Caco-2 (cell line): Measurements from ENCODE around the gene MTOR. TPM values are rescaled to one million over a fixed set of nuclear protein-coding genes. Genes with fewer than 3 reads are reported as not detected.

Experiments used
- BruUV-seq: library from RNA; stranded (reverse); fragments of 400-500 nt; replicated peaks from 2 replicates; lab custom pipeline; 2021; lab: Mats Ljungman, UMichigan
- CTCF ChIA-PET: fragments of 300-600 bp; sonication (Branson Sonifier 250); formaldehyde crosslinking; loops from one replicate; lab custom pipeline; 2022; ENCODE audit warnings: antibody characterized with exemption; lab: Charles Lee
- POLR2A ChIA-PET: fragments of 300-600 bp; sonication (Branson Sonifier 250); formaldehyde crosslinking; loops from one replicate; lab custom pipeline; 2022; ENCODE audit warnings: antibody characterized with exemption; lab: Charles Lee
- DNase-seq, 2 experiments: peaks; one replicate each; pipeline versions ENCODE4 v3.0.0 to v3.0.0-alpha.2; 2020 to 2022
- H3K27me3 ChIP-seq: replicated peaks from 2 replicates; pipeline ENCODE4 v1.6.0; 2011; ENCODE audit warnings: low read length; ENCODE audit not compliant: control insufficient read depth, insufficient read depth
- H3K36me3 ChIP-seq: 2 replicates; pipeline ENCODE4 v1.5.1; 2011; ENCODE audit warnings: low read length; ENCODE audit not compliant: control insufficient read depth, insufficient read depth
- H3K4me1 ChIP-seq: fragments of 250-450 bp; sonication (Bioruptor Pico); 2 replicates; pipeline ENCODE4 v1.5.1; 2020; ENCODE audit warnings: mild to moderate bottlenecking
- H3K4me3 ChIP-seq: 2 replicates; pipeline ENCODE4 v1.5.1; 2011; ENCODE audit warnings: low read depth, mild to moderate bottlenecking, control low read depth, low read length
- H3K9me3 ChIP-seq: fragments of 250-450 bp; sonication (Bioruptor Pico); 2 replicates; pipeline ENCODE4 v1.5.1; 2020; ENCODE audit warnings: mild to moderate bottlenecking, moderate library complexity
- H3K27ac Mint-ChIP-seq: one replicate; pipeline ENCODE4 v1.8.0; 2022; ENCODE audit warnings: mixed read lengths; ENCODE audit not compliant: unreplicated experiment
- H3K27me3 Mint-ChIP-seq: one replicate; pipeline ENCODE4 v1.8.0; 2022; ENCODE audit warnings: mixed read lengths; ENCODE audit not compliant: insufficient read depth, unreplicated experiment
- H3K36me3 Mint-ChIP-seq: one replicate; pipeline ENCODE4 v1.8.0; 2022; ENCODE audit warnings: mild to moderate bottlenecking, mixed read lengths; ENCODE audit not compliant: insufficient read depth, unreplicated experiment
- H3K4me1 Mint-ChIP-seq: one replicate; pipeline ENCODE4 v1.8.0; 2022; ENCODE audit warnings: low read depth, mixed read lengths; ENCODE audit not compliant: unreplicated experiment
- H3K4me3 Mint-ChIP-seq: one replicate; pipeline ENCODE4 v1.8.0; 2022; ENCODE audit warnings: mild to moderate bottlenecking, moderate library complexity, mixed read lengths; ENCODE audit not compliant: unreplicated experiment
- H3K9me3 Mint-ChIP-seq: one replicate; pipeline ENCODE4 v1.8.0; 2022; ENCODE audit warnings: mixed read lengths; ENCODE audit not compliant: unreplicated experiment
- CTCF ChIP-seq, 2 experiments: fragments of 200-600 bp in 1 of 2; IDR thresholded peaks; 1 replicate in 1 of 2; 2 replicates in 1 of 2; pipeline versions ENCODE4 v1.5.1 to v1.8.0; 2011 to 2022; ENCODE audit warnings: antibody characterized with exemption in 1 of 2, control low read depth in 1 of 2, inconsistent platforms in 1 of 2, low read depth in 1 of 2, low read length in 1 of 2, mild to moderate bottlenecking in 1 of 2, moderate library complexity in 1 of 2; ENCODE audit not compliant: insufficient read depth in 1 of 2, severe bottlenecking in 1 of 2, unreplicated experiment in 1 of 2
- intact Hi-C: fragments of 100-400 bp; cut with micrococcal nuclease; formaldehyde crosslinking; loops from one replicate; pipeline ENCODE4 v1.10.0; 2022; ENCODE audit not compliant: unreplicated experiment
- total RNA-seq: library from RNA; stranded (reverse); gene quantifications from 2 replicates; pipeline ENCODE4 v1.2.3, GENCODE V29; 2022

Gene MTOR
- total RNA-seq, 1 experiment from 2014 or later: 45.7 TPM

DNA sequence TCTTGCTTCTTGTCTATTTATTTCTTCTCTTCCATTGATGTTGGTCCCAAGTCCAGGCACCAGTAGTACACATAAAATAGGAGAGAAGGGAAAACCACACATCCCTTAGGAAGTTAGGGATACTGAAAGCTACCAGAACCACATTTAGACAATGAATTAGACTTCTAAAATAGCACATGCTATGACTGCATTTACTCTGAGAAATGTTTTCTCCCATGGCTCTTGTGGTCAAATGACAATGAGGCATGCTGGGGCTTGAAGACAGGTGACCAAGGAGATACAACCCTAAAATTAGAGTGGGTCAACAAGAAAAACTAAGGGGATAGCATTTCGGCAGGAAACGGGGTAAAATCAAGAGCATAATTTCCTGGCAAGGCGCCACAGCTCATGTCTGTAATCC is 17.1 kb downstream of the MTOR start:
- Mint-ChIP-seq H3K27me3 (no peaks in the 10 kb centered on the region), H3K27ac (no peak overlapping the region), H3K4me3 (no peak overlapping the region)

GRCh38 chr1:11238311-11238710 is 24.0 kb downstream of the MTOR start:
- BruUV-seq: no TSS peak
- POLR2A ChIA-PET: no interaction called here

More for the DNA sequence above, 17.1 kb downstream of the MTOR start:
- Histone ChIP-seq H3K9me3 (no peaks in the 10 kb centered on the region), H3K4me3 (no peak overlapping the region), H3K36me3 (peaks cover 4% of the 10 kb centered on the region; the same call in 1 of the 2 replicates), H3K27me3 (no peaks in the 10 kb centered on the region), H3K4me1 (no peaks in the 10 kb centered on the region)
- CTCF ChIA-PET: interaction anchor here (1.3 kb wide), 1 partner anchor 17 kb away, joined by 3 read pairs; the partner anchor contains the start of gene MTOR
- no peak for TF ChIP-seq CTCF (IDR thresholded peaks at IDR 0.05; ENCODE audit: insufficient read depth in 1 of 2, low read depth in 1 of 2, low read length in 1 of 2, severe bottlenecking in 1 of 2, unreplicated experiment in 1 of 2)
- no TSS peak for BruUV-seq
- intact Hi-C loops: no loop called here
- no peak for DNase-seq
- POLR2A ChIA-PET: no interaction called here
- Mint-ChIP-seq H3K4me1 (no peaks in the 10 kb centered on the region), H3K36me3 (peaks cover 29% of the 10 kb centered on the region), H3K9me3 (no peaks in the 10 kb centered on the region)

DNA sequence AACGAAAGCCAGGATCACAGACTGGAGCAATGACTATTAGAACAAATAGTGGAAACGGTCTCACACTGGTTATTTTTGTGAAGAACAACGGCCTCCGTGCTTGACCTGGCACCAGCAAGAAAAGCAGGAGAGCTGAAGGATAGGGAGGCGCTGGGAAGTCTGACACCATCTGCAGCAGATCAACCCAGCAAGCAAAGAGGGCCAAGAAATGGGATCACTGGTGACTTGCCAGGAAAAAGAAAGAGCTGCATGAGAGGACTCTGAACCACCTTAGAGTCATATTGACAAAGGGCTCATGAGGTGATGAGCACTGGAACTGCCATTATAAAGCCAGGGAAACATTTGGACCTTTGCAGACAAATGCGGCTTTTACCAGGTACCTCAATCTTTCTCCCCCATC is 25.0 kb downstream of the MTOR start:
- no peaks in the 10 kb centered on the region for H3K27me3 ChIP-seq
- ChIA-PET POLR2A (no interaction called here), CTCF (no interaction called here)
- no peak overlapping the region for H3K4me3 ChIP-seq
- no peaks in the 10 kb centered on the region for H3K4me1 ChIP-seq
- Mint-ChIP-seq H3K9me3 (no peaks in the 10 kb centered on the region), H3K36me3 (peaks cover 55% of the 10 kb centered on the region), H3K27me3 (no peaks in the 10 kb centered on the region), H3K4me1 (no peaks in the 10 kb centered on the region), H3K4me3 (no peak overlapping the region), H3K27ac (no peak overlapping the region)
- TF ChIP-seq CTCF (IDR thresholded peaks at IDR 0.05; ENCODE audit: insufficient read depth in 1 of 2, low read depth in 1 of 2, low read length in 1 of 2, severe bottlenecking in 1 of 2, unreplicated experiment in 1 of 2): no peak
- DNase-seq: no peak
- peaks cover 3% of the 10 kb centered on the region; the same call in 1 of the 2 replicates for H3K36me3 ChIP-seq
- BruUV-seq: no TSS peak
- intact Hi-C loops: no loop called here
- H3K9me3 ChIP-seq: no peaks in the 10 kb centered on the region

More at GRCh38 chr1:11238311-11238710, 24.0 kb downstream of the MTOR start:
- Histone ChIP-seq H3K27me3 (no peaks in the 10 kb centered on the region), H3K4me1 (no peaks in the 10 kb centered on the region), H3K9me3 (no peaks in the 10 kb centered on the region), H3K36me3 (peaks cover 3% of the 10 kb centered on the region; the same call in 1 of the 2 replicates), H3K4me3 (no peak overlapping the region)
- Mint-ChIP-seq H3K9me3 (no peaks in the 10 kb centered on the region), H3K4me1 (no peaks in the 10 kb centered on the region), H3K27ac (no peak overlapping the region), H3K36me3 (peaks cover 47% of the 10 kb centered on the region), H3K27me3 (no peaks in the 10 kb centered on the region), H3K4me3 (no peak overlapping the region)
- no peak for DNase-seq
- CTCF ChIA-PET: interaction anchor here (0.6 kb wide), 1 partner anchor 96 kb away, joined by 3 read pairs; no protein-coding TSS in a partner anchor
- no peak for TF ChIP-seq CTCF (IDR thresholded peaks at IDR 0.05; ENCODE audit: insufficient read depth in 1 of 2, low read depth in 1 of 2, low read length in 1 of 2, severe bottlenecking in 1 of 2, unreplicated experiment in 1 of 2)
- intact Hi-C loops: no loop called here
